HG03196 (cell line): Measurements from ENCODE around the gene ARHGDIG.

Experiments
- ATAC-seq: cut with Tn5 transposase; IDR thresholded peaks from one replicate; pipeline ENCODE4 v1.9.1; 2021; ENCODE audit not compliant: unreplicated experiment

Gene ARHGDIG

GRCh38 chr16:279531-279930 lies 860 bp upstream of the ARHGDIG start:
- no peak for ATAC-seq

DNA sequence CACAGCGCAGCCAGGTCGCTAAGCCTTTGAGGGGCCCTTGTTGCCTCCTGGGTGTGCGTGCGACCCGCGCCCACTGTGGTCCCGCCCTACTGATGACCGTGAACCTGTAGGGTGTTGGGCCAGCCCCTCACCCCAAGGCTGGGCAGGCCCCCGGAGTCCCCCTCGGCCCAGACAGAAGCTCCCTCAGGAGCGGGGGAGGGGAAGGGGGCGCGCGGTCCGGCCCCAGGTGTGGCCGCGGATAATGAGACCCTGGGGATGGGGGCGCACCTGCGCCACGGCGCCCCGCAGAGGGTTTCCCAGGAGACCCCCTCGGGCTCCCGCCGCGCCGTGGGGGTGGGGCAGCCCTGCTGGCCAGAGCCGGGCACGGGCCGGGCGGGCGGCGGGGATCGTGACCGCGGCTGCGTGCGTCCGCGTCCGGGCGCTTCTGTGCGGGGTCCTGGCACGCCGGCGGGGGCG lies 358 bp upstream of the ARHGDIG start:
- no peak for ATAC-seq

GRCh38 chr16:280991-281659 lies 734 bp downstream of the ARHGDIG start:
- no peak for ATAC-seq

DNA sequence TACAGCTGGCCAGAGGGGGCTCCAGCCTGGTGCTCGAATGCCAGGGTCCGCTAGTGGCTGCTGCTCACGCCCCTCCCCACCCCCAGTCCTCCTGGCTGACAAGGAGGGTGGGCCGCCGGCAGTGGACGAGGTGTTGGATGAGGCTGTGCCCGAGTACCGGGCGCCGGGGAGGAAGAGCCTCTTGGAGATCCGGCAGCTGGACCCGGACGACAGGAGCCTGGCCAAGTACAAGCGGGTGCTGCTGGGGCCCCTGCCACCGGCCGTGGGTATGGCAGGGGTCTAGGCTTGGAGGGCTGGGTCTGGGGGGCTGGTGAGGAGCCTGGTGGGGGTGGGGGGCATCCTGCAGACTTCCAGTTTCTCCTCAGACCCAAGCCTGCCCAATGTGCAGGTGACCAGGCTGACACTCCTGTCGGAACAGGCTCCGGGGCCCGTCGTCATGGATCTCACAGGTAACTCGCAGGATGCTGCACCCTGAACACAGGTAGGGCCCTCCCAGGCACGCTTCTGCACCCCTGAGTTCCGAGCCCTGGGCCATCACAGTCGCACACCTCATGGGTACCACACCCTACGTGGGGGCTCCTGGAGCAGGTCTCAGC lies 1.4 kb downstream of the ARHGDIG start:
- ATAC-seq: no peak

DNA sequence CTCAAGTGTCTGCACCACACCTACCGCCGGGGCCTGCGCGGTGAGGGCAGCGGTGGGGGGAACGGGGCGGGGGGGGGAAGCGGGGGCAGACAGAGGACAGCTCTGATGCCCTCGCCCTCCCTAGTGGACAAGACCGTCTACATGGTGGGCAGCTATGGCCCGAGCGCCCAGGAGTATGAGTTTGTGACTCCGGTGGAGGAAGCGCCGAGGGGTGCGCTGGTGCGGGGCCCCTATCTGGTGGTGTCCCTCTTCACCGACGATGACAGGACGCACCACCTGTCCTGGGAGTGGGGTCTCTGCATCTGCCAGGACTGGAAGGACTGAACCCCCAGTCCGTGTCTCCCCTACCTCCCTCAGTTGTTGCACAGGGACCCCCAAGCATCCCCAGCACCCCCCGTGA lies 2.1 kb downstream of the ARHGDIG start:
- no peak for ATAC-seq

DNA sequence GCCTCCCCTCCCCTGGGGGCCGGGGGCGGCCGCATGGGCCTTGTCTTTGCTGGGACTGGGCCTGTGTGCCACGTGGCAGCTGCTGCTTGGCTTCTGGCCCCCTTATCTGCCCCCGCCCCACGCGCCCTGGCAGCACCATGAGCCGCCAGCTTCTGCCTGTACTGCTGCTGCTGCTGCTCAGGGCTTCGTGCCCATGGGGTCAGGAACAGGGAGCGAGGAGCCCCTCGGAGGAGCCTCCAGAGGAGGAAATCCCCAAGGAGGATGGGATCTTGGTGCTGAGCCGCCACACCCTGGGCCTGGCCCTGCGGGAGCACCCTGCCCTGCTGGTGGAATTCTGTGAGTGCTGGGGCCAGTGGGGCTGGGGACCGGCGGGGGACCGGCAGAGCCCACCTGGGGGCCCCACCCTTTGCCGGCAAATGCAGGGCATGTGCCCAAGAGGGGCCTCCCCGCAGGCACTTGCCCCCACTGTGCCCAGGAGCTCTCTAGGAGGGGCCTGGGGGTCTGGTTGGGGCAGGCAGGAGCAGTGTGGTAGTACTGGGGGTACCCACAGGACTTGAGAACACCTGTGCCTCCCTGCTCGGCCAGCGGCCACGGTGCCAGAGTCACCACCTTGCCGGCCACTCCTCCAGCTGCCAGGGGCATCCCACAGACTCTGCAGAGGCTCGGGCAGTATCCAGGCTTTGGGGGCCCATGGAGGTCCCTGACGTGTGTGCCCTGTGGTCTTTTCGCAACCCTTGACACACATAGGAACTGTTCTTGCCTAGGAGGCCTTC lies 2.8 kb downstream of the ARHGDIG start, which contains the start of gene PDIA2:
Gene PDIA2, plus strand, starts transcription at position 132 of the 773 bp plus-strand sequence. Its CDS starts 6 bp downstream, at position 138.
- no peak for ATAC-seq

- ATAC-seq: no peak
Observed at GRCh38 chr16:284204-285120, 4.1 kb downstream of the ARHGDIG start.

DNA sequence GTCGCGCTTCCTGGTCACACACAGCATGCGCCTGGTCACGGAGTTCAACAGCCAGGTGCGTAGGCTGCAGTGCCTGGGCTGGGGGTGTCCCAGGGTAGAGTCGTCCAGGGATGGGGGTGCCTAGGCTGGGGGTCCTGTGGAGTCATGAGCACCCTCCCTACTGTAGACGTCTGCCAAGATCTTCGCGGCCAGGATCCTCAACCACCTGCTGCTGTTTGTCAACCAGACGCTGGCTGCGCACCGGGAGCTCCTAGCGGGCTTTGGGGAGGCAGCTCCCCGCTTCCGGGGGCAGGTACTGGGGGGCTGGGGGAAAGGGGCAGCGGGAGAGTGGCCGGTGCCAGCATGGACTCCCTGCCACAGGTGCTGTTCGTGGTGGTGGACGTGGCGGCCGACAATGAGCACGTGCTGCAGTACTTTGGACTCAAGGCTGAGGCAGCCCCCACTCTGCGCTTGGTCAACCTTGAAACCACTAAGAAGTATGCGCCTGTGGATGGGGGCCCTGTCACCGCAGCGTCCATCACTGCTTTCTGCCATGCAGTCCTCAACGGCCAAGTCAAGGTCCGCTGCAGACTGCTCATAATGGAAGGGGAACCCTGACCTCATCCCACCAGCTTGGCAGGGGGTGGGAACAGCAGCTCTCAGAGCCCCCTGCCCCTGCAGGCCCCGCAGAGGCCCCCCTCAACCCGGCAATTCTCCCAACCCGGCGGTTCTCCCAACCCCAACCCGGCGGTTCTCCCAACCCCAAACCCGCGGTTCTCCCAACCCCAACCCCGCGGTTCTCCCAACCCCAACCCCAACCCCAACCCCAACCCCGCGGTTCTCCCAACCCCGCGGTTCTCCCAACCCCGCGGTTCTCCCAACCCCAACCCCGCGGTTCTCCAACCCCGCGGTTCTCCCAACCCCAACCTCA lies 5.0 kb downstream of the ARHGDIG start:
- ATAC-seq: no peak

GRCh38 chr16:286491-287297 lies 6.3 kb downstream of the ARHGDIG start:
- ATAC-seq: no peak

DNA sequence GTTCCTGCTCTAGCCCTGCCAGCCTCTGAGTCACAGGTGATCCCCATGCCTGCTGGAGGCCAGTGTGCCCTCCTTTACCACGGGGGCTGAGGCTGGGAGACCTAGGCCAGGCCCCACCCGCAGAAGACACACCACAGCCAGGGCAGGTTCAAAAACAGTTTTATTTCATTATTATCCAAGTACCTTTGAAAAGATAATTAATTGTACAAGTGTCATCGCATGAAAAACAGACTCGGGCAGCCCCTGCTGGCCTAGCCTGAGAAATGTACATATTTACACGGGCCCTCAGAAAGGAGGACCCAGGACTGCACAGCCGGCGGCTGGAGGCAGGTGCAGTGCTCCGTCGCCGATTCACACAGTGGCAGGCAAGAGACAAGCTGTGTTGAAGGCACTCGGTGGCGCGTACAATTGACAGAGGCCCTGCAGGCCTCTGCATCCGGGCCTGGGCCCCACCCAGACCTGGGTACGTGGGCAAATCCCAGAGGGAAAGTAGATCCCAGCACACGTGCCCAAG lies 7.0 kb downstream of the ARHGDIG start:
- ATAC-seq: no peak

GRCh38 chr16:287981-288920 lies 7.9 kb downstream of the ARHGDIG start:
- ATAC-seq: no peak

DNA sequence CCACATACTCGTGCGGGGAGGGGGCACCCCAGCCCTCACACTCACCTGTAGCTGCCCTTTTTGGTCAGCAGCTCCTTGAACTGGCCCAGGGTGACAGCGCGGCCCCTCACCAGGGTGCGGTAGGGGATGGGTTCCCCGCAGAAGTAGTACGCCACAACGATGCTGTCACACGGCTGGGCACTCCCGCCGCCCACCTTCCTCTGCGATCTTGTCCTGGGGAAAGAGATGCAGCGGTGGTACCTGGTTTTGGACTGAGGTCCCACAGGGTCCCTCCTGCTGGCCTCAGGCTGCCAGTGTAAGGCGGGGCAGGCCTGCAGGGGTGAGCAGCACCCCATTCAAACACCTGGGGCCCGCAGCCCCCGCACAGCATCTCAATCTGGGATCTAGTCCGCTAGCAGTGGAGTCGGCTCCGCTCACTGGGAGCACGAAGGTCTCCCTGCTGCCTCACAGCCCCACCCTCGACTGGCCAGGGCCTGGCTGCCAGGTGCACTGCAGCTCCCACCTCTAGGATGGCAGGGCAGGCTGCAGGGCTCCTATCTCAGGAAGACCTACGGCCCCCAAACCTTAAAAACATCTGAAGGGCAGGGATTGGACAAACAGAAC lies 9.1 kb downstream of the ARHGDIG start:
- no peak for ATAC-seq

GRCh38 chr16:290015-290680 lies 9.8 kb downstream of the ARHGDIG start:
- no peak for ATAC-seq

GRCh38 chr16:290681-291405 lies 10.5 kb downstream of the ARHGDIG start:
- no peak for ATAC-seq

DNA sequence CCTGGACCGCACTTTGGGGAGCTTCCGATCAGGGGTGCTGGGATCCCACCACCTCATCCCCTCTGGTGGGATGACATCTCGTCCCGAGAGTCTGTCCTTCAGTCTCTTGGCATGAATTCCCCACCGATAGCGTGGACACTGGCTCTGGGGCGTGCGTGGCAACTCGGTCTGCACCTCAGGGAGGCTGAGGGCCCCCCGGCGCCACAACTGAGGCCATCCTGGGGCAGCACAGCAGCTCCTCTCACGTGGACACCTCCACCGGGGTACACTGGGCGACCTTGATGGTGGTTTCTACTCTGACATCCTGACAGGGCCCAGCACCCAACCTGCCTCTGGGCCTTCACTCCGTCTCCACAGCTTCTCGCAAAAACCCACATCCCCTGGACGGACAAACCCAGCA lies 11.1 kb downstream of the ARHGDIG start:
- no peak for ATAC-seq
